SKM-1 (cell line): ENCODE results near the gene FASTKD3.
A peak's percentile ranks its signal among the peaks of the same experiment; 100 is the strongest.

ENCODE experiments used
- DNase-seq: peaks from one replicate; lab custom pipeline; 2025; ENCODE audit not compliant: unreplicated experiment; lab: John Stamatoyannopoulos, UW

Gene FASTKD3

GRCh38 chr5:7850395-7851239, 18.2 kb downstream of the FASTKD3 start, which contains the start of gene CFAP90:
Gene CFAP90 (minus strand): TSS chr5:7851133. CDS start chr5:7851021, 112 bp downstream.
- no peak for DNase-seq

GRCh38 chr5:7849681-7850394, 19.0 kb downstream of the FASTKD3 start:
- DNase-seq = no peak

GRCh38 chr5:7848296-7848695, 20.5 kb downstream of the FASTKD3 start:
- DNase-seq = no peak

GRCh38 chr5:7846327-7846726, 22.5 kb downstream of the FASTKD3 start:
- DNase-seq = no peak

- DNase-seq = no peak
Observed at GRCh38 chr5:7845557-7845956, 23.3 kb downstream of the FASTKD3 start.

GRCh38 chr5:7844901-7845300, 23.9 kb downstream of the FASTKD3 start:
- DNase-seq = no peak

- DNase-seq = no peak
Observed at GRCh38 chr5:7842531-7842930, 26.3 kb downstream of the FASTKD3 start.

- no peak for DNase-seq
Observed at GRCh38 chr5:7837403-7837802, 31.4 kb downstream of the FASTKD3 start.

GRCh38 chr5:7834982-7835381, 33.8 kb downstream of the FASTKD3 start:
- no peak for DNase-seq

GRCh38 chr5:7828269-7828668, 40.6 kb downstream of the FASTKD3 start:
- DNase-seq = no peak

- DNase-seq = no peak
Observed at GRCh38 chr5:7827610-7828009, 41.2 kb downstream of the FASTKD3 start.

GRCh38 chr5:7825630-7826029, 43.2 kb downstream of the FASTKD3 start:
- DNase-seq = no peak

- no peak for DNase-seq
Observed at GRCh38 chr5:7824995-7825394, 43.8 kb downstream of the FASTKD3 start.

GRCh38 chr5:7823594-7823993, 45.2 kb downstream of the FASTKD3 start:
- DNase-seq = no peak

- no peak for DNase-seq
Observed at GRCh38 chr5:7822449-7822848, 46.4 kb downstream of the FASTKD3 start.

GRCh38 chr5:7816535-7816901, 52.3 kb downstream of the FASTKD3 start:
- DNase-seq = no peak

GRCh38 chr5:7815892-7816534, 52.8 kb downstream of the FASTKD3 start:
- peak; percentile 64 for DNase-seq

- no peak for DNase-seq
Observed at GRCh38 chr5:7814816-7815215, 54.0 kb downstream of the FASTKD3 start.

GRCh38 chr5:7813576-7813975, 55.3 kb downstream of the FASTKD3 start:
- no peak for DNase-seq

- DNase-seq = no peak
Observed at GRCh38 chr5:7813007-7813406, 55.8 kb downstream of the FASTKD3 start.

GRCh38 chr5:7811715-7812114, 57.1 kb downstream of the FASTKD3 start:
- DNase-seq = no peak
